ENCODE results near the gene ASCL1. TPM values are rescaled to one million over a fixed set of nuclear protein-coding genes. Genes with fewer than 3 reads are reported as not detected.

ASCL1 gene
- total and polyA plus RNA-seq, 8 donors: 0.04 to 0.40 (median 0.20) TPM; not detected in 2

DNA sequence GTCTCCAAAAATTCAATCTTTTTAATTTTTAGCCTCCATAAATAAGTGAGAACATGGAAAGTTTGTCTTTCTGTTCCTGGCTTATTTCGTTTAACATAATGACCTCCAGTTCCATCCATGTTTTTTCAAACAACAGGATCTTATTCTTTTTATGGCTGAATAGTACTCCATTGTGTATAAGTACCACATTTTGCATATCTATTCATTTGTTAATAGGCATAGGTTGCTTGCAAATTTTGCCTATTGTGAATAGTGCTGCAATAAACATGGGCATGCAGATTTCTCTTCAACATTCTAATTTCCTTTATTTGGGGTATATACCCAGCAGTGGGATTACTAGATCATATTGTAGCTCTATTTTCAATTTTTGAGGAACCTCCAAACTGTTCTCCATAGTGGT is 24.3 kb upstream of the ASCL1 start:
- Histone ChIP-seq H3K4me1 (no peaks in the 10 kb centered on the region), H3K9me3 (no peaks in the 10 kb centered on the region), H3K27ac (no peak overlapping the region), H3K4me3 (no peak overlapping the region), H3K36me3 (no peaks in the 10 kb centered on the region), H3K27me3 (no peaks in the 10 kb centered on the region)
- WGBS, 2 donors: 36 to 58% methylated on average over 1 of the region's 1 CpG
- intact Hi-C loops (cut with DNase I): no loop called here
- ATAC-seq (no peak), FAIRE-seq (no peak), DNase-seq (no peak)
- TF ChIP-seq CTCF (IDR thresholded peaks at IDR 0.05): no peak

- H3K36me3 ChIP-seq: no peaks in the 10 kb centered on the region
- no peak overlapping the region for H3K27ac ChIP-seq
- H3K9me3 ChIP-seq: no peaks in the 10 kb centered on the region
- FAIRE-seq: no peak
- 56 to 64% methylated on average over 2 of the region's 2 CpGs for WGBS, 2 donors
- no peak overlapping the region for H3K4me3 ChIP-seq
- no peak for DNase-seq
- intact Hi-C loops (cut with DNase I): no loop called here
- no peaks in the 10 kb centered on the region for H3K4me1 ChIP-seq
- no peak for ATAC-seq
- TF ChIP-seq CTCF (IDR thresholded peaks at IDR 0.05): no peak
- no peaks in the 10 kb centered on the region for H3K27me3 ChIP-seq
Measured at GRCh38 chr12:102939059-102939458, 18.4 kb upstream of the ASCL1 start.

GRCh38 chr12:102939670-102940222 is 17.7 kb upstream of the ASCL1 start:
- ATAC-seq: no peak
- no peak overlapping the region for H3K27ac ChIP-seq
- FAIRE-seq: no peak
- no peaks in the 10 kb centered on the region for H3K27me3 ChIP-seq
- intact Hi-C loops (cut with DNase I): no loop called here
- no peak for TF ChIP-seq CTCF (IDR thresholded peaks at IDR 0.05)
- no peaks in the 10 kb centered on the region for H3K9me3 ChIP-seq
- no peak for DNase-seq
- no peaks in the 10 kb centered on the region for H3K36me3 ChIP-seq
- 75 to 82% methylated on average over 2 of the region's 2 CpGs for WGBS, 2 donors
- H3K4me1 ChIP-seq: no peaks in the 10 kb centered on the region
- H3K4me3 ChIP-seq: no peak overlapping the region

DNA sequence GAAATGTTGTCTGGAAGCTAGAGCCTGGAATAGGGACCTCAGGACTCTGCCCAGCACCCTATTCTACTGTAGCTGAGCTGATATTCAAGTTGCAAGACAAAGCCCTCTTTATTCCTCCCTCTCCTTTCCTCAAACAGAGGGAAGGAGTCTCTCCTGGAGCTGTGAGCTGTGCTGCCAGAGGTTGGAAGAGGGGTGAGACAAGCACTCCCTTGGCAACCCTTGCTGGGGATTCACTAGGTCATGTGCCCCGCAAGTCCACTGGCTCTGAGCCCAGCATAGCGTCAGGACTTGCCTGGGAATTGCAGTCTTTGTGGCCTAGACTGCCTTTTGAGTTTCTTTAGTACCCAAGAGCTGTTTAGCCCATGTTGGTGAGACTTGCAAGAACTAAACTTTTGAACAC is 11.4 kb upstream of the ASCL1 start:
- FAIRE-seq: no peak
- no peak for DNase-seq
- WGBS, 2 donors: 63 to 72% methylated on average over 2 of the region's 2 CpGs
- no peak for TF ChIP-seq CTCF (IDR thresholded peaks at IDR 0.05)
- intact Hi-C loops (cut with DNase I): loop anchor here in 1 of 3 donors (5.0 kb wide), 1 partner anchor 596 kb away; no protein-coding TSS in a partner anchor
- no peaks in the 10 kb centered on the region for H3K36me3 ChIP-seq
- H3K9me3 ChIP-seq: no peaks in the 10 kb centered on the region
- H3K4me1 ChIP-seq: no peaks in the 10 kb centered on the region
- H3K27me3 ChIP-seq: no peaks in the 10 kb centered on the region
- no peak for ATAC-seq
- no peak overlapping the region for H3K4me3 ChIP-seq
- no peak overlapping the region for H3K27ac ChIP-seq

DNA sequence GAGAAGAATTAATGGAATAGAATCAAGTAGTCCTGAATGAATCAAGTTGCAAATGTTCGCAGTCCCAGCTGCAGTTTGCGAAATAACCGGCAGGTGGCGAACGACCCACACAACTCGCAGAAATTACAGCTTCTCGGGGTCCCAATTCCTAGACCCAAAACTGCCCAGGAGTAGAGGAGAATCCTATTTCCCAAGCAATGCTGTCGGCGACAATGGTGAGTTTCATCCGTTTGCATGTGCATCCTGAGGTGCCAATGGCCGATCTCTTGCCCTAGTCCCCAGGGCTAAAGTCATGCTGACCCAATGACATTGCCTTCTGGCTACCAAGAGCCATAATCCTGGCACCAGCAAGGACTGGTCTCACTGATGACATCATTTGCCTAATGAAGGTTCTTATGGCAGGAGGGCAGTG is 8.5 kb upstream of the ASCL1 start:
- DNase-seq (peak in 3 of 6 donors; percentile 55 to 84 (median 64)), FAIRE-seq (no peak), ATAC-seq (peak in 3 of 4 donors; percentile 42 to 55 (median 51))
- intact Hi-C loops (cut with DNase I): loop anchor here in 1 of 3 donors (5.0 kb wide), 1 partner anchor 593 kb away; no protein-coding TSS in a partner anchor
- Histone ChIP-seq H3K27ac (no peak overlapping the region), H3K4me1 (no peaks in the 10 kb centered on the region), H3K9me3 (no peaks in the 10 kb centered on the region), H3K4me3 (no peak overlapping the region), H3K27me3 (no peaks in the 10 kb centered on the region), H3K36me3 (no peaks in the 10 kb centered on the region)
- TF ChIP-seq CTCF (IDR thresholded peaks at IDR 0.05): peak; percentile 79 to 93 (median 84)
- WGBS, 2 donors: 7 to 8% methylated on average over 11 of the region's 11 CpGs

Data from pancreas (tissue), 10 donors.